ENCODE results near the gene TNS3. TPM values are rescaled to one million over a fixed set of nuclear protein-coding genes. Genes with fewer than 3 reads are reported as not detected.

Gene TNS3
- total and polyA plus RNA-seq, 2 experiments from 2014 or later: 2.7 to 5.7 TPM

GRCh38 chr7:47350425-47350824 lies 231.5 kb downstream of the TNS3 start:
- no peak for DNase-seq (ENCODE audit: low read depth in 1 of 2, low spot score in 1 of 2)
- no peak overlapping the region for H3K27ac ChIP-seq
- no peaks in the 10 kb centered on the region for H3K27me3 ChIP-seq
- no peak for TF ChIP-seq CTCF (IDR thresholded peaks at IDR 0.05; ENCODE audit: low read depth, low read length)
- no peaks in the 10 kb centered on the region for H3K36me3 ChIP-seq
- no peaks in the 10 kb centered on the region for H3K9me3 ChIP-seq (ENCODE audit: low read depth)
- no peaks in the 10 kb centered on the region for H3K4me1 ChIP-seq (ENCODE audit: low read depth)
- no peak overlapping the region for H3K4me3 ChIP-seq

- TF ChIP-seq CTCF (IDR thresholded peaks at IDR 0.05; ENCODE audit: low read depth, low read length): no peak
- Histone ChIP-seq H3K27ac (no peak overlapping the region), H3K27me3 (no peaks in the 10 kb centered on the region), H3K4me3 (no peak overlapping the region), H3K9me3 (ENCODE audit: low read depth) (no peaks in the 10 kb centered on the region), H3K36me3 (no peaks in the 10 kb centered on the region), H3K4me1 (ENCODE audit: low read depth) (no peaks in the 10 kb centered on the region)
- no peak for DNase-seq (ENCODE audit: low read depth in 1 of 2, low spot score in 1 of 2)
Measured at GRCh38 chr7:47349401-47349800, 232.5 kb downstream of the TNS3 start.

DNA sequence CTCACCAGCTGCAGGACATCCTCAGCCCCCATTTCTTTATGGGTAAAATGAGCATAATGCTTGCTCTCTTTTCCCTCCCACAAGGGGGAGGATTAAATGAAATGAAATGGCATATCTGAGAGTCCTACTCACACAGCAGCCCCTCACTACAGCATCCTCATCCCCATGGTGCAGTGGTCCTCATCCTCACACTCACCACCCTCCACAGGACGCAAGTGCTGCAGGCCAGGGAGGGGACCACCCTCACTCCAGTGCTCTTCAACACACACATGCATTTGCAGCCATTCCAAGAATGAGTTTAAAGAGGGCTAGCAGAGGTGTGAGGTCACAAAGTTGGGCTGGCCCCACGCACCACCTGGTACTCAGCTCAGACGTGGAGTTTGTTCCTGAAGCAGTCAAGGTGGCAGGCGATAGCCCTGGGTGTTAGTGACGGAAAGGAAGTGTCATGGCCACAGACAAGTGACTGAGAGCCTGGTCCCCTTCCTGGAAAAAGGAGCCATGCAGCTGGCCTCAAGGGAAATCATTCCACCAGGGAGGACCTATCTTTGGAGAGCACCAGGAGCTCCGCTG lies 234.0 kb downstream of the TNS3 start:
- Histone ChIP-seq H3K4me1 (ENCODE audit: low read depth) (no peaks in the 10 kb centered on the region), H3K9me3 (ENCODE audit: low read depth) (no peaks in the 10 kb centered on the region), H3K27me3 (no peaks in the 10 kb centered on the region), H3K36me3 (no peaks in the 10 kb centered on the region), H3K4me3 (no peak overlapping the region), H3K27ac (no peak overlapping the region)
- no peak for TF ChIP-seq CTCF (IDR thresholded peaks at IDR 0.05; ENCODE audit: low read depth, low read length)
- DNase-seq (ENCODE audit: low read depth in 1 of 2, low spot score in 1 of 2): no peak

DNA sequence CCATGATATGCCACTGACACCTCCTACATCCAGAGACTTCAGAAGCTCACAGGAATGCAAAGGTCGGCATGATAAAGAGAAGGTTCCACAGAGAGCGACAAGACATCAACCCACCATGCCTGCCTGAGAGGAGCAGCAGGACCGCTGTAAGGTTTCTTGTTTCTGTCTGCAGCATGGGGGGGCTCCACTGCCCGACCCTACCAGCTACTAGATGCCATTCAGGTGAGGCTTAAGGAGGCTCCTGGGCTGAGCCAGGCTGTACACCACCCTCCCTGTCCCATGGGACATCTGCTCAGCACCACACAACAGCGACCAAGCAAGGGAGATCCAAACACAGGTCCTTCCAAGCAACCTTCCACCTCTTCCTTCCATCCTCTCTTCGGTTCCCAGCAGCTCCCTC lies 234.6 kb downstream of the TNS3 start:
- TF ChIP-seq CTCF (IDR thresholded peaks at IDR 0.05; ENCODE audit: low read depth, low read length): no peak

GRCh38 chr7:47346377-47346914 lies 235.5 kb downstream of the TNS3 start:
- DNase-seq (ENCODE audit: low read depth in 1 of 2, low spot score in 1 of 2): no peak
- no peaks in the 10 kb centered on the region for H3K9me3 ChIP-seq (ENCODE audit: low read depth)

More for the DNA sequence above, 234.6 kb downstream of the TNS3 start:
- Histone ChIP-seq H3K27ac (no peak overlapping the region), H3K9me3 (ENCODE audit: low read depth) (no peaks in the 10 kb centered on the region), H3K4me1 (ENCODE audit: low read depth) (no peaks in the 10 kb centered on the region), H3K27me3 (no peaks in the 10 kb centered on the region), H3K36me3 (no peaks in the 10 kb centered on the region), H3K4me3 (no peak overlapping the region)
- DNase-seq (ENCODE audit: low read depth in 1 of 2, low spot score in 1 of 2): no peak

More at GRCh38 chr7:47346377-47346914, 235.5 kb downstream of the TNS3 start:
- H3K4me1 ChIP-seq (ENCODE audit: low read depth): no peaks in the 10 kb centered on the region
- no peak overlapping the region for H3K27ac ChIP-seq
- no peaks in the 10 kb centered on the region for H3K36me3 ChIP-seq
- H3K27me3 ChIP-seq: no peaks in the 10 kb centered on the region
- H3K4me3 ChIP-seq: no peak overlapping the region
- TF ChIP-seq CTCF (IDR thresholded peaks at IDR 0.05; ENCODE audit: low read depth, low read length): no peak

Data from cardiac muscle cell (in vitro differentiated cells and primary cell).